Measurements from ENCODE around the gene ICAM1.
A peak's percentile ranks its signal among the peaks of the same experiment; 100 is the strongest.

ICAM1 gene

DNA sequence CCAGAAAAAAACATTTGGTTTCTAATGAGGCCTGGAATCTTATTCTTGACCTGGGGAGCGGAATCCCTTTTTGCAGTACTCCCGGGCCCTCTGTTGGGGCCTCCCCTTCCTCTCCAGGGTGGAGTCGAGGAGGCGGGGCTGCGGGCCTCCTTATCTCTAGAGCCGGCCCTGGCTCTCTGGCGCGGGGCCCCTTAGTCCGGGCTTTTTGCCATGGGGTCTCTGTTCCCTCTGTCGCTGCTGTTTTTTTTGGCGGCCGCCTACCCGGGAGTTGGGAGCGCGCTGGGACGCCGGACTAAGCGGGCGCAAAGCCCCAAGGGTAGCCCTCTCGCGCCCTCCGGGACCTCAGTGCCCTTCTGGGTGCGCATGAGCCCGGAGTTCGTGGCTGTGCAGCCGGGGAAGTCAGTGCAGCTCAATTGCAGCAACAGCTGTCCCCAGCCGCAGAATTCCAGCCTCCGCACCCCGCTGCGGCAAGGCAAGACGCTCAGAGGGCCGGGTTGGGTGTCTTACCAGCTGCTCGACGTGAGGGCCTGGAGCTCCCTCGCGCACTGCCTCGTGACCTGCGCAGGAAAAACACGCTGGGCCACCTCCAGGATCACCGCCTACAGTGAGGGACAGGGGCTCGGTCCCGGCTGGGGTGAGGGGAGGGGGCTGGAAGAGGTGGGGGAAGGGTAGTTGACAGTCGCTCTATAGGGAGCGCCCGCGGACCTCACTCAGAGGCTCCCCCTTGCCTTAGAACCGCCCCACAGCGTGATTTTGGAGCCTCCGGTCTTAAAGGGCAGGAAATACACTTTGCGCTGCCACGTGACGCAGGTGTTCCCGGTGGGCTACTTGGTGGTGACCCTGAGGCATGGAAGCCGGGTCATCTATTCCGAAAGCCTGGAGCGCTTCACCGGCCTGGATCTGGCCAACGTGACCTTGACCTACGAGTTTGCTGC lies 16.1 kb downstream of the ICAM1 start, which contains the start of gene ICAM4:
ICAM4 (plus strand) TSS at position 153 of the 935 bp plus-strand sequence; CDS start at position 211, 58 bp downstream.
- ATAC-seq, result no peak
- TF ChIP-seq TCF4 (CRISPR knock-in tag; IDR thresholded peaks at IDR 0.05; ENCODE audit: borderline replicate concordance) (no peak), GLIS3 (CRISPR knock-in tag; IDR thresholded peaks at IDR 0.05) (no peak), ARNTL (CRISPR knock-in tag; IDR thresholded peaks at IDR 0.05; ENCODE audit: borderline replicate concordance, low read depth) (no peak), ZNF70 (CRISPR knock-in tag; IDR thresholded peaks at IDR 0.05) (no peak), TOX (CRISPR knock-in tag; IDR thresholded peaks at IDR 0.05; ENCODE audit: borderline replicate concordance) (no peak), ZNF565 (CRISPR knock-in tag; conservative IDR thresholded peaks at IDR 0.05; ENCODE audit: low read depth) (no peak), RARB (CRISPR knock-in tag; IDR thresholded peaks at IDR 0.05) (no peak)
- TF ChIP-seq, protein P1, sequence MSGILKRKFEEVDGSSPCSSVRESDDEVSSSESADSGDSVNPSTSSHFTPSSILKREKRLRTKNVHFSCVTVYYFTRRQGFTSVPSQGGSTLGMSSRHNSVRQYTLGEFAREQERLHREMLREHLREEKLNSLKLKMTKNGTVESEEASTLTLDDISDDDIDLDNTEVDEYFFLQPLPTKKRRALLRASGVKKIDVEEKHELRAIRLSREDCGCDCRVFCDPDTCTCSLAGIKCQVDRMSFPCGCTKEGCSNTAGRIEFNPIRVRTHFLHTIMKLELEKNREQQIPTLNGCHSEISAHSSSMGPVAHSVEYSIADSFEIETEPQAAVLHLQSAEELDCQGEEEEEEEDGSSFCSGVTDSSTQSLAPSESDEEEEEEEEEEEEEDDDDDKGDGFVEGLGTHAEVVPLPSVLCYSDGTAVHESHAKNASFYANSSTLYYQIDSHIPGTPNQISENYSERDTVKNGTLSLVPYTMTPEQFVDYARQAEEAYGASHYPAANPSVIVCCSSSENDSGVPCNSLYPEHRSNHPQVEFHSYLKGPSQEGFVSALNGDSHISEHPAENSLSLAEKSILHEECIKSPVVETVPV (CRISPR knock-in tag; IDR thresholded peaks at IDR 0.05), result no peak
- TF ChIP-seq, protein P2, sequence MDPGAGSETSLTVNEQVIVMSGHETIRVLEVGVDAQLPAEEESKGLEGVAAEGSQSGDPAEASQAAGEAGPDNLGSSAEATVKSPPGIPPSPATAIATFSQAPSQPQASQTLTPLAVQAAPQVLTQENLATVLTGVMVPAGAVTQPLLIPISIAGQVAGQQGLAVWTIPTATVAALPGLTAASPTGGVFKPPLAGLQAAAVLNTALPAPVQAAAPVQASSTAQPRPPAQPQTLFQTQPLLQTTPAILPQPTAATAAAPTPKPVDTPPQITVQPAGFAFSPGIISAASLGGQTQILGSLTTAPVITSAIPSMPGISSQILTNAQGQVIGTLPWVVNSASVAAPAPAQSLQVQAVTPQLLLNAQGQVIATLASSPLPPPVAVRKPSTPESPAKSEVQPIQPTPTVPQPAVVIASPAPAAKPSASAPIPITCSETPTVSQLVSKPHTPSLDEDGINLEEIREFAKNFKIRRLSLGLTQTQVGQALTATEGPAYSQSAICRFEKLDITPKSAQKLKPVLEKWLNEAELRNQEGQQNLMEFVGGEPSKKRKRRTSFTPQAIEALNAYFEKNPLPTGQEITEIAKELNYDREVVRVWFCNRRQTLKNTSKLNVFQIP (CRISPR knock-in tag; IDR thresholded peaks at IDR 0.05; ENCODE audit: borderline replicate concordance, low read depth), result no peak
- TF ChIP-seq, protein P3, sequence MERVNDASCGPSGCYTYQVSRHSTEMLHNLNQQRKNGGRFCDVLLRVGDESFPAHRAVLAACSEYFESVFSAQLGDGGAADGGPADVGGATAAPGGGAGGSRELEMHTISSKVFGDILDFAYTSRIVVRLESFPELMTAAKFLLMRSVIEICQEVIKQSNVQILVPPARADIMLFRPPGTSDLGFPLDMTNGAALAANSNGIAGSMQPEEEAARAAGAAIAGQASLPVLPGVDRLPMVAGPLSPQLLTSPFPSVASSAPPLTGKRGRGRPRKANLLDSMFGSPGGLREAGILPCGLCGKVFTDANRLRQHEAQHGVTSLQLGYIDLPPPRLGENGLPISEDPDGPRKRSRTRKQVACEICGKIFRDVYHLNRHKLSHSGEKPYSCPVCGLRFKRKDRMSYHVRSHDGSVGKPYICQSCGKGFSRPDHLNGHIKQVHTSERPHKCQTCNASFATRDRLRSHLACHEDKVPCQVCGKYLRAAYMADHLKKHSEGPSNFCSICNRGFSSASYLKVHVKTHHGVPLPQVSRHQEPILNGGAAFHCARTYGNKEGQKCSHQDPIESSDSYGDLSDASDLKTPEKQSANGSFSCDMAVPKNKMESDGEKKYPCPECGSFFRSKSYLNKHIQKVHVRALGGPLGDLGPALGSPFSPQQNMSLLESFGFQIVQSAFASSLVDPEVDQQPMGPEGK (CRISPR knock-in tag; IDR thresholded peaks at IDR 0.05; ENCODE audit: borderline replicate concordance), result no peak

DNA sequence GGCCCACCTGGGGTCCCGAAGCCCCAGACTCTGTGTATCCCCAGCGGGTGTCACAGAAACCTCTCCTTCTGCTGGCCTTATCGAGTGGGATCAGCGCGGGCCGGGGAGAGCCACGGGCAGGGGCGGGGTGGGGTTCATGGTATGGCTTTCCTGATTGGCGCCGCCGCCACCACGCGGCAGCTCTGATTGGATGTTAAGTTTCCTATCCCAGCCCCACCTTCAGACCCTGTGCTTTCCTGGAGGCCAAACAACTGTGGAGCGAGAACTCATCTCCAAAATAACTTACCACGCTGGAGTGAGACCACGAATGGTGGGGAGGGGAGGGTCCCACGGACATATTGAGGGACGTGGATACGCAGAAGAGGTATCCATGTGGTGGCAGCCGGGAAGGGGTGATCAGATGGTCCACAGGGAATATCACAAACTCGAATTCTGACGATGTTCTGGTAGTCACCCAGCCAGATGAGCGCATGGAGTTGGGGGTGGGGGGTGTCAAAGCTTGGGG lies 17.8 kb downstream of the ICAM1 start:
- ATAC-seq, result peak; percentile 68
- TF ChIP-seq, protein P1 (CRISPR knock-in tag; IDR thresholded peaks at IDR 0.05), result no peak
- TF ChIP-seq ZNF565 (CRISPR knock-in tag; conservative IDR thresholded peaks at IDR 0.05; ENCODE audit: low read depth) (no peak), ESRRG (CRISPR knock-in tag; IDR thresholded peaks at IDR 0.05) (no peak), OSR1 (CRISPR knock-in tag; IDR thresholded peaks at IDR 0.05) (no peak), TOX (CRISPR knock-in tag; IDR thresholded peaks at IDR 0.05; ENCODE audit: borderline replicate concordance) (no peak), CSDC2 (CRISPR knock-in tag; IDR thresholded peaks at IDR 0.05) (no peak), PPARA (CRISPR knock-in tag; IDR thresholded peaks at IDR 0.05; ENCODE audit: borderline replicate concordance) (no peak), ZFP3 (CRISPR knock-in tag; IDR thresholded peaks at IDR 0.05) (no peak), ZC3H10 (CRISPR knock-in tag; IDR thresholded peaks at IDR 0.05) (no peak), ZFP30 (CRISPR knock-in tag; IDR thresholded peaks at IDR 0.05) (no peak), ZNF8 (CRISPR knock-in tag; IDR thresholded peaks at IDR 0.05) (no peak), ZNF70 (CRISPR knock-in tag; IDR thresholded peaks at IDR 0.05) (no peak), TCF4 (CRISPR knock-in tag; IDR thresholded peaks at IDR 0.05; ENCODE audit: borderline replicate concordance) (no peak), RARB (CRISPR knock-in tag; IDR thresholded peaks at IDR 0.05) (no peak)
- TF ChIP-seq, protein P4, sequence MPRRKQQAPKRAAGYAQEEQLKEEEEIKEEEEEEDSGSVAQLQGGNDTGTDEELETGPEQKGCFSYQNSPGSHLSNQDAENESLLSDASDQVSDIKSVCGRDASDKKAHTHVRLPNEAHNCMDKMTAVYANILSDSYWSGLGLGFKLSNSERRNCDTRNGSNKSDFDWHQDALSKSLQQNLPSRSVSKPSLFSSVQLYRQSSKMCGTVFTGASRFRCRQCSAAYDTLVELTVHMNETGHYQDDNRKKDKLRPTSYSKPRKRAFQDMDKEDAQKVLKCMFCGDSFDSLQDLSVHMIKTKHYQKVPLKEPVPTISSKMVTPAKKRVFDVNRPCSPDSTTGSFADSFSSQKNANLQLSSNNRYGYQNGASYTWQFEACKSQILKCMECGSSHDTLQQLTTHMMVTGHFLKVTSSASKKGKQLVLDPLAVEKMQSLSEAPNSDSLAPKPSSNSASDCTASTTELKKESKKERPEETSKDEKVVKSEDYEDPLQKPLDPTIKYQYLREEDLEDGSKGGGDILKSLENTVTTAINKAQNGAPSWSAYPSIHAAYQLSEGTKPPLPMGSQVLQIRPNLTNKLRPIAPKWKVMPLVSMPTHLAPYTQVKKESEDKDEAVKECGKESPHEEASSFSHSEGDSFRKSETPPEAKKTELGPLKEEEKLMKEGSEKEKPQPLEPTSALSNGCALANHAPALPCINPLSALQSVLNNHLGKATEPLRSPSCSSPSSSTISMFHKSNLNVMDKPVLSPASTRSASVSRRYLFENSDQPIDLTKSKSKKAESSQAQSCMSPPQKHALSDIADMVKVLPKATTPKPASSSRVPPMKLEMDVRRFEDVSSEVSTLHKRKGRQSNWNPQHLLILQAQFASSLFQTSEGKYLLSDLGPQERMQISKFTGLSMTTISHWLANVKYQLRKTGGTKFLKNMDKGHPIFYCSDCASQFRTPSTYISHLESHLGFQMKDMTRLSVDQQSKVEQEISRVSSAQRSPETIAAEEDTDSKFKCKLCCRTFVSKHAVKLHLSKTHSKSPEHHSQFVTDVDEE (CRISPR knock-in tag; IDR thresholded peaks at IDR 0.05), result no peak
- TF ChIP-seq, protein P2 (CRISPR knock-in tag; IDR thresholded peaks at IDR 0.05; ENCODE audit: borderline replicate concordance, low read depth), result no peak
- TF ChIP-seq, protein P5, sequence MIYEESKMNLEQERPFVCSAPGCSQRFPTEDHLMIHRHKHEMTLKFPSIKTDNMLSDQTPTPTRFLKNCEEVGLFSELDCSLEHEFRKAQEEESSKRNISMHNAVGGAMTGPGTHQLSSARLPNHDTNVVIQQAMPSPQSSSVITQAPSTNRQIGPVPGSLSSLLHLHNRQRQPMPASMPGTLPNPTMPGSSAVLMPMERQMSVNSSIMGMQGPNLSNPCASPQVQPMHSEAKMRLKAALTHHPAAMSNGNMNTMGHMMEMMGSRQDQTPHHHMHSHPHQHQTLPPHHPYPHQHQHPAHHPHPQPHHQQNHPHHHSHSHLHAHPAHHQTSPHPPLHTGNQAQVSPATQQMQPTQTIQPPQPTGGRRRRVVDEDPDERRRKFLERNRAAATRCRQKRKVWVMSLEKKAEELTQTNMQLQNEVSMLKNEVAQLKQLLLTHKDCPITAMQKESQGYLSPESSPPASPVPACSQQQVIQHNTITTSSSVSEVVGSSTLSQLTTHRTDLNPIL (CRISPR knock-in tag; IDR thresholded peaks at IDR 0.05; ENCODE audit: low read depth), result no peak

Measured in SK-N-SH treated with all-trans-retinoic acid at 6 μM for 48 hours (cell line).